GM20431 (cell line): ENCODE results near the gene INSIG1.

Experiments
- in situ Hi-C: fragments of 300-500 bp; cut with MseI, MboI; formaldehyde crosslinking; loops from one replicate; pipeline ENCODE4 v1.15.0; 2020; ENCODE audit warnings: low sequenced_read_pairs; ENCODE audit not compliant: unreplicated experiment

The INSIG1 gene

DNA sequence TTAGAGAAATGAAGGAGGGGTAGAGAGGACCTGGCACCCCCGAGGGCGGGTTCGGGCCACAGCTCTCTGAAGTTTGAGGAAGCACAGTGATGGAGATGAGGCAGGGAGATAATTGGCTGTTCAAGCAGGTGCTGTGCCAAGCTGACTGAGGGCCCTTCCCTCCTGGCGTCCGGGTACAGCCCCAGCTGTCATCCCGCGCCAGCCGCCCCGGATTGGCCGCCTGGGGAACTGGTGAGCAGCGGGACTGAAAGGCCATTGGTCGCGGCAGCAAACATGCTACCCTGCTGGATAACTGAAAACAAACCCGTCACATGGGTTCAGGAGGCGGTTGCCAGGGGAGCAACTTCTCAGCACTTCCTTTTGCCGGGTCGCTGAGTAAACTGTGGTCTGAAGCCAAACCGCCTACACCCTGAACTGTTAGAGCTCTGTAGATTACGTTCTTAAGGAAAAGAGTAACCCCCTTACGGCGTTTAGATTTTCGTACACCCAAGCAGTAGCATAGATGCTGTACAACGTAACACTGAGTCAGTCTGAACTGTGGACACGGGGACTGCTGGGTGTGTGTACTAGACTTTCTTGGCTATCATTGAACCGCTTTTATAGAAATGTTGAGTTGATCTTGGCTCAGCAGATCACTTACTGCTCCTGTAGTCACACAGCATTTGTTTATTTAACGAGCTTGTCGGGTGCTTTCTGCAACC, 1.3 kb downstream of the INSIG1 start:
- in situ Hi-C loops, result no loop called here

GRCh38 chr7:155299535-155300202, 2.0 kb downstream of the INSIG1 start:
- in situ Hi-C loops, result no loop called here

- in situ Hi-C loops, result no loop called here
These were observed 3.2 kb downstream of the INSIG1 start for GRCh38 chr7:155300641-155301452.

- in situ Hi-C loops, result no loop called here
These were observed 5.4 kb downstream of the INSIG1 start for GRCh38 chr7:155303039-155303593.

DNA sequence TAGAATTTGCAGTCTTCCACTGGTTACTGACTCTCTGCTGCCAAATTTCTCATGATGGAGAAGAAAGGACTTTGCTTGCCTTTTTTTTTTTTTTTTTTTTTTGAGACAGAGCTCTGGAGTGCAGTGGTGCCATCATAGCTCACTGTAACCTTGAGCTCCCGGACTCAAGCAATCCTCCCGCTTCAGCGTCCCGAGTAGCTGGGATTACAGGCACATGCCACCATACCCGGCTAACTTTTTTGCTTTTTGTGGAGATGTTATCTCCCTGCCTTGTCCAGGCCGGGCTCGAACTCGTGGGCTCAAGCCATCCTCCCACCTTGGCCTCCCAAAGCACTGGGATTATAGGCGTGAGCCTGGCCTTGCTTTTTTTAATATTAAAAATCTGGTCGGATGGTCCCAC, 6.2 kb downstream of the INSIG1 start:
- in situ Hi-C loops, result no loop called here

DNA sequence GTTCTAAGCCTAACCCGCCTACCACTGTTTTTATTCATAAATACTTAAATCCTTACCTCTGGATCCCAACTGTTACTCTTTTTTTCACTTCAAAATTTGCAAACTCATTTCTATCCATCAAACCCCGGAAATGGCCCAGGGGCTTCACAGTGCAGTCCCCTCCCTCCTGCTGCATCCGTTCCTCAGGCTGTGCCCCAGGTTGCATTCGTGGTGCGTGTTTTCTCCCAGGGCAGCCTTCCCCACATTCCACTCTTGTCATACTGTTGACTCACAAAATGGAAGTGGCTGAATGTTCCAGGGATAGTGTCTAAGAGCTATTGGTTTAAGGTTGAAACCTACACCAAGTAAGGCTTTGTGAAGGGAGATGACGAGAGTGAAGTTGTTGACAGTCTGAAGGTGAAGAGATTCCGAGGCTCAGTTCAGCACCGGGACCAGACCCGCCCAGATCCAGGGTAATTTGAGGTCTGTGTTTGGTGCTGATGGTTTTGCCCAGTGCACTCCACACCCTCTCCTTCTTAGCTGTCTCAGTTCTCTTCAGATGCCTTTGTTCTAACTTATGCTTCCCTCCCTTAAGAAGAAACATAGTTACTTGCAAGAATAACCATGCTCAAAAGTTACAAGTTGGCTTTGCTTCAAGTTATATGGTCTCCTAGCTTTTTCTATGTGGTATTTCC, 7.7 kb downstream of the INSIG1 start:
- in situ Hi-C loops, result no loop called here

DNA sequence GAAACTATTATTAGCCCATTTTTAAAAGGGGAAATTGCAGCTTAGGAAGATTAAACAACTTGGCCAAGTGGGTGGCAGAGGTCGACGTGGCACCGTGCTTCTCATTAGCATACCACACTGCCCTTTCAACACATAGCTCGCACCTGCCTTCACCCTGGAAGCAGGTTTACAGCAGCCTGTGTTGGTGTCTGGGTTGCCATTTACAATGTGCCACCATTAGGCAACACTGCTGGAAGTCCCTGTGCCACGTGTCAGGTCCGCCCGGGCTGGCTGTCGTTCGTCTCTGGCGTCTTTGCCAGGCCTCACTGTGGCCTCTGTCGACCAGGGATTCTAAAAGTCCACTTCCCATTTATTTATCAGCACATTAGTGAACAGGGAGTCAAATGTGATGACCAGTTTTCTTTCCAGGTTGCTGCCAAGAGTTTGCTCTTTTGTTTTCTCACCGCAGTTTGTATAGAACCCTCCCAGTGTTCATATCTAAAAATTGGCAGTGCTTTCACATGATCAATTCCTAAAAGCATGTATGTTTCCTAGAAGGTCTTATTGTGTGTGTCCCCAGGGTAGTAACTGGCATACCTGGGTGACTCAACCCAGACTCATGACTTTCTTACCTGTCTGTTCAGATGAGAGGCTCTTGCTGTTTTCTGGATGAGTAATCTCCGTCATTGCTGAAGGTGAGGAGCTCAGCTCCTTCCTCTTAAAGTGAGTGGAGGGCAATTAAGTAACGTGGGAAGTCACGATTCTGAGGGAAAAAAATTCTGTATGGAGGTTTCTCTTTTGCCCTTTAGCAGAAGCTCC, 9.2 kb downstream of the INSIG1 start:
- in situ Hi-C loops, result no loop called here

DNA sequence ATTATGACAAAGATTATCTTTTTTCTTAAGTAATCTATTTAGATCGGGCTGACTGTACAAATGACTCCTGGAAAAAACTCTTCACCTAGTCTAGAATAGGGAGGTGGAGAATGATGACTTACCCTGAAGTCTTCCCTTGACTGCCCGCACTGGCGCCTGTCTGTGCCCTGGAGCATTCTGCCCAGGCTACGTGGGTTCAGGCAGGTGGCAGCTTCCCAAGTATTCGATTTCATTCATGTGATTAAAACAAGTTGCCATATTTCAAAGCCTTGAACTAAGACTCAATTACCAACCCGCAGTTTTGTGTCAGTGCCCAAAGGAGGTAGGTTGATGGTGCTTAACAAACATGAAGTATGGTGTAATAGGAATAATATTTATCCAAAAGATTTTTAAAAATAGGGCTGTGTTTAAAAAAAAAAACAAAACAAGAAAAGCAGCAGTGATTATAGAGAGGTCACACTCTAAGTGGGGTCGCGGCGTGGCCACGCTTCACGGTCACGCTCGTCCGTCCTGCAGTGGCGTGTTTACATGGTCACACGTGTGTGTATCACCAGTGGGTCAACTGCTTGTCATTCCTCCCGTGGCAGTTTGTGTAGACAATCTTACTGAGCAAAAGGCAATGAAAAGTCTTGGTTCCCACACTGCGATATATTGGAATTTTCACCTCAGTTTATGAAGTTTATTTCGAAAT, 10.8 kb downstream of the INSIG1 start:
- in situ Hi-C loops, result no loop called here

- in situ Hi-C loops, result no loop called here
These were observed 11.3 kb downstream of the INSIG1 start for GRCh38 chr7:155309021-155309338.

GRCh38 chr7:155310425-155311114, 12.9 kb downstream of the INSIG1 start:
- in situ Hi-C loops, result no loop called here

- in situ Hi-C loops, result no loop called here
These were observed 14.3 kb downstream of the INSIG1 start for GRCh38 chr7:155311826-155312537.

DNA sequence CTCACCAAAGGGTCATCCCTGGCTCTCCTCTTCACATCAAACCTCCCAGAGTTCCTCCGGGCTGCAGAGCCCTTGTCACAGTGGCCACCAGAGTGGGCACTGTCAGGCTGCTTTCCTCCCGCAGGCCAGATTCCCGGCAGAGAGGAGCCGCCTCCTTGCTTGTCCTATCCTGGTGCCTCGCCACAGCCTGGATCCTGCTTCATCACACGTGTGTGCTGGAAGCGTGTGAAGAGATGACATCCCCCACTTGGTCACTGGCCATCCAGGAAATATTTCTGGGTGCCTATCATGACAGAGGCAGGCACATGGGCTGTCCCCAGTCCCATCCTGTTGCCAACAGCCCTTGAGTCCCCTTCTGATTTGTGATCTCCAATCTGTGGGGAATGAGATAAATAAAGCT, 15.0 kb downstream of the INSIG1 start:
- in situ Hi-C loops, result no loop called here

GRCh38 chr7:155313096-155313495, 15.4 kb downstream of the INSIG1 start:
- in situ Hi-C loops, result no loop called here

DNA sequence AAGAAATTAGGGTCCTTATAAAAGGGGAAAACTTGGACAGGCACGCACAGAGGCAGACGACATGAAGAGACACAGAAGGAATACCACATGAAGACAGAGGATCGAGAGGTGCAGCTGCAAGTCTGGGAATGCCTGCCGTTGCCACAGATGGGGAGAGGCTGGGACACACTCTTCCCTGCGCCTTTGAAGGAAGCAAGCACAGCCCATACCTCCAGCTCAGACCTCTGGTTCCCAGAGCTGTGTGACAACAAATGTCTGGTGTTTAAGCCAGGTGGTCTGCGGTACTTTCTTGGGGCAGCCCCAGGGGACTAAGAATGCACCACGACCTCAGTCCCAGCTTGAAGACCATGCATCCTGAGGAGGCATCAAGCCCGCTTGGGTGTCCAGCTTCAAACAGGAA, 18.3 kb downstream of the INSIG1 start:
- in situ Hi-C loops, result no loop called here

DNA sequence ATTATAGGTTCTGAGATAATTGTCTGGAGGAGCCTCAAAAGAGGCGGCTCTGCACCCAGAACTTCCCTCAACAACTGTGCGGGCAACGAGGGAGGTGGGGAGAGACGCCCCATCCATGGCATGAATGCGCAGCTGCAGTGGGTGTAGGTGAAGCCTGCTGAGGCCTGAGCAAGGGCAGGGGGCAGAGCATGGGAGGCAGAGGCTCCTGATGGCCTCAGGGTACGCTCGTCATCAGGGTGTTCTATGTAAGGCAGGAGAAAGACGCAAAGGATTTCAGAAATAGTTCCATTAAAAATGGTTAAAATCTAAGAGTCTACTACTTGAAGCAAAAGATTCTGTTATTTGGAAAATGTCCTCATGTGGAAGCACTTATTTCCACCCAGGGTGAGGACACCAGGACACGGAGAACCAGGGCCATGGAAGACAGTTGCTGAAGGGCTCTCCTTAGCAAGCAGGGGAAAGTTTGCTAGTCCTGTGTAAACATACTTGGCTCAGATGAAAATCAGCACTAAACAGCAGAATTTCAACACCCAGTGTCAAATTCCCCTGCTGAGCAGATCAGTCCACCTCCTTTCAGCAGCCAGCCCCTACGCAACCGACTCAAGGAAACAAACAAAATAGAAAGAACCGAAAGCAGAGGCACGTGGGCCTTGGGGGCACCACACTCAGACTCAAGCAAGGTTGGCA, 18.9 kb downstream of the INSIG1 start:
- in situ Hi-C loops, result no loop called here

GRCh38 chr7:155317114-155317434, 19.4 kb downstream of the INSIG1 start:
- in situ Hi-C loops, result no loop called here

DNA sequence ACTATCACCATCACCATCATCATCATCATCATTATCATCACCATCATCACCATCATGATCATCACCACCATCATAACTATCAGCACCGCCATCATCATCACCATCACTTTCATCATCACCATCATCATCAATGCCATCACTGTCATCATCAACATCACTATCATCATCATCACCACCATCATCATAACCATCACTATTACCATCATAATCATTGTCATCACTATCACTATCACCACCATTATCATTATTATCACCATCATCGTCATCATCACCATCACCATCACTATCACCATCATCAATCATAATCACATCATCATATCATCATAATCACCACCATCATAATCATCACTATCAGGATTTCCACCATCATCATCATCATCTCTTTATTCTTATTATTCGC, 20.6 kb downstream of the INSIG1 start:
- in situ Hi-C loops, result no loop called here

DNA sequence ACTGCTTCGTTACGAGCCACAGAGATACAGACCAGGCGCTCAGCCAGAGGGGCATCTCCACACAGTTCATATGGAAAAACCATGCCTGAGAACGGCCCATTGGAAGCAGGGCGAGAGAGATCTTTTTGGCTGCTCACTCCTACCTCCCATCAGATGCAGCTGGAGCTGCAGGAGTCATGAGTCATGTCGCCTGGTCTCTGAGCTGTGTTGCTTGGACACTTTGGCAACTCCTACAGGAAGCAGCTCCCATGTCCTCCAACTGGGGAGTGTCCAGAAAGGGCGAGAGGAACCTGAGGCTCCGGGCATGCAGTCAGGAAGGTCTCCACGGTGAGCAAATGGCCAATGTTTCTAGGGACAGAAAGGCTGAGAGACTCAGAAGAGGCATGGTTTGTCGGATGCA, 24.9 kb downstream of the INSIG1 start:
- in situ Hi-C loops, result no loop called here
